ENCODE data around the gene EHMT1.

DNA sequence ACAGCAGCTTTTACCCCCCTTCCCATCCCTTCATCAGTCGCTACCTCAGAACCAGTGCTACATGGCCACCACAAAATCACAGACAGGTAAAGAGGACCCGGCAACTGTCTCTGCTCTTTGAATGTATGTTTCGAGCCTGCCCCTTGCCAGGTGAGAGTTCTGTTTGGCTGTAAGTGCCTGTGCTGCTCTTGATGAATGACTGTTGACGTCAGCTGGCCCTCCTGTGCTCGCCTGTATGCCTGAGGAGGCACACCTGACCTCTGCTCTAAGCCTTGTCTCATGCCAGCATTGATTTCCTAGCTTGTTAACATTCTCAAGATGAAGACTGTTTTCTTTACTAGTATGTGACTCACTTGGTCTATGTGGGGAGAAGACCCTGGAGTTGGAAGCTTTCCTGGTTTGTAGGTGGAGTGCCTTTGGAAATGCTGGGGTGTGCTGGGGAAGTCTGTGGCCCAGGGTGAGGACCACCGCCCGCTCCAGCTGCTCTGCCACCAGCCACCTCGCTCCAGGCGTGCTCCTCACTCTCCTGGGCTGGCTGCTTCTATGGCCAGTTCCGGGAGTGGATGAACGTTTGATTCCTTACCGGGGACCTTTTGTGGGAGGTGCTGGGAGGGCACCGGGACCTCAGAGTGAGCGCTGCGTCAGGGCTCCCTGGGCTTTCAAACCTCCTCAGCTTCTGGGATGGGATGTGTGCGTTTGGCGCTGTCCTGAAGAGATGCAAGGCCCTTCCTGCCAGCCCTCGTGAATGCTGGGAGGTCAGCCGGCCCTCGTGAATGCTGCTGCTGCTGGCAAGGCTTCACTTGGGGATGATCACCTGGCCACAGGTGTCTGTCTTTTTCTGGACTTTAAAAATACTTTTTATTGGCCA lies 109.9 kb downstream of the EHMT1 start:
- TF ChIP-seq HDAC2 (IDR thresholded peaks at IDR 0.05; ENCODE audit: borderline replicate concordance in 1 of 2, low read depth in 2 of 2, low read length in 2 of 2) (no peak), RFX5 (IDR thresholded peaks at IDR 0.05; ENCODE audit: borderline replicate concordance, low read depth, low read length) (no peak), FOSL1 (IDR thresholded peaks at IDR 0.05; ENCODE audit: insufficient read depth, low read depth, low read length) (no peak), YY1 (IDR thresholded peaks at IDR 0.05; ENCODE audit: low read depth, low read length) (no peak), SRF (IDR thresholded peaks at IDR 0.05; ENCODE audit: low read depth, low read length) (no peak)
- TF ChIP-seq, protein P1, sequence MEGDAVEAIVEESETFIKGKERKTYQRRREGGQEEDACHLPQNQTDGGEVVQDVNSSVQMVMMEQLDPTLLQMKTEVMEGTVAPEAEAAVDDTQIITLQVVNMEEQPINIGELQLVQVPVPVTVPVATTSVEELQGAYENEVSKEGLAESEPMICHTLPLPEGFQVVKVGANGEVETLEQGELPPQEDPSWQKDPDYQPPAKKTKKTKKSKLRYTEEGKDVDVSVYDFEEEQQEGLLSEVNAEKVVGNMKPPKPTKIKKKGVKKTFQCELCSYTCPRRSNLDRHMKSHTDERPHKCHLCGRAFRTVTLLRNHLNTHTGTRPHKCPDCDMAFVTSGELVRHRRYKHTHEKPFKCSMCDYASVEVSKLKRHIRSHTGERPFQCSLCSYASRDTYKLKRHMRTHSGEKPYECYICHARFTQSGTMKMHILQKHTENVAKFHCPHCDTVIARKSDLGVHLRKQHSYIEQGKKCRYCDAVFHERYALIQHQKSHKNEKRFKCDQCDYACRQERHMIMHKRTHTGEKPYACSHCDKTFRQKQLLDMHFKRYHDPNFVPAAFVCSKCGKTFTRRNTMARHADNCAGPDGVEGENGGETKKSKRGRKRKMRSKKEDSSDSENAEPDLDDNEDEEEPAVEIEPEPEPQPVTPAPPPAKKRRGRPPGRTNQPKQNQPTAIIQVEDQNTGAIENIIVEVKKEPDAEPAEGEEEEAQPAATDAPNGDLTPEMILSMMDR (IDR thresholded peaks at IDR 0.05; ENCODE audit: control extremely low read depth in 1 of 3, insufficient read depth in 1 of 3, low read depth in 1 of 3, low read length in 3 of 3) = no peak
- TF ChIP-seq, protein P2, sequence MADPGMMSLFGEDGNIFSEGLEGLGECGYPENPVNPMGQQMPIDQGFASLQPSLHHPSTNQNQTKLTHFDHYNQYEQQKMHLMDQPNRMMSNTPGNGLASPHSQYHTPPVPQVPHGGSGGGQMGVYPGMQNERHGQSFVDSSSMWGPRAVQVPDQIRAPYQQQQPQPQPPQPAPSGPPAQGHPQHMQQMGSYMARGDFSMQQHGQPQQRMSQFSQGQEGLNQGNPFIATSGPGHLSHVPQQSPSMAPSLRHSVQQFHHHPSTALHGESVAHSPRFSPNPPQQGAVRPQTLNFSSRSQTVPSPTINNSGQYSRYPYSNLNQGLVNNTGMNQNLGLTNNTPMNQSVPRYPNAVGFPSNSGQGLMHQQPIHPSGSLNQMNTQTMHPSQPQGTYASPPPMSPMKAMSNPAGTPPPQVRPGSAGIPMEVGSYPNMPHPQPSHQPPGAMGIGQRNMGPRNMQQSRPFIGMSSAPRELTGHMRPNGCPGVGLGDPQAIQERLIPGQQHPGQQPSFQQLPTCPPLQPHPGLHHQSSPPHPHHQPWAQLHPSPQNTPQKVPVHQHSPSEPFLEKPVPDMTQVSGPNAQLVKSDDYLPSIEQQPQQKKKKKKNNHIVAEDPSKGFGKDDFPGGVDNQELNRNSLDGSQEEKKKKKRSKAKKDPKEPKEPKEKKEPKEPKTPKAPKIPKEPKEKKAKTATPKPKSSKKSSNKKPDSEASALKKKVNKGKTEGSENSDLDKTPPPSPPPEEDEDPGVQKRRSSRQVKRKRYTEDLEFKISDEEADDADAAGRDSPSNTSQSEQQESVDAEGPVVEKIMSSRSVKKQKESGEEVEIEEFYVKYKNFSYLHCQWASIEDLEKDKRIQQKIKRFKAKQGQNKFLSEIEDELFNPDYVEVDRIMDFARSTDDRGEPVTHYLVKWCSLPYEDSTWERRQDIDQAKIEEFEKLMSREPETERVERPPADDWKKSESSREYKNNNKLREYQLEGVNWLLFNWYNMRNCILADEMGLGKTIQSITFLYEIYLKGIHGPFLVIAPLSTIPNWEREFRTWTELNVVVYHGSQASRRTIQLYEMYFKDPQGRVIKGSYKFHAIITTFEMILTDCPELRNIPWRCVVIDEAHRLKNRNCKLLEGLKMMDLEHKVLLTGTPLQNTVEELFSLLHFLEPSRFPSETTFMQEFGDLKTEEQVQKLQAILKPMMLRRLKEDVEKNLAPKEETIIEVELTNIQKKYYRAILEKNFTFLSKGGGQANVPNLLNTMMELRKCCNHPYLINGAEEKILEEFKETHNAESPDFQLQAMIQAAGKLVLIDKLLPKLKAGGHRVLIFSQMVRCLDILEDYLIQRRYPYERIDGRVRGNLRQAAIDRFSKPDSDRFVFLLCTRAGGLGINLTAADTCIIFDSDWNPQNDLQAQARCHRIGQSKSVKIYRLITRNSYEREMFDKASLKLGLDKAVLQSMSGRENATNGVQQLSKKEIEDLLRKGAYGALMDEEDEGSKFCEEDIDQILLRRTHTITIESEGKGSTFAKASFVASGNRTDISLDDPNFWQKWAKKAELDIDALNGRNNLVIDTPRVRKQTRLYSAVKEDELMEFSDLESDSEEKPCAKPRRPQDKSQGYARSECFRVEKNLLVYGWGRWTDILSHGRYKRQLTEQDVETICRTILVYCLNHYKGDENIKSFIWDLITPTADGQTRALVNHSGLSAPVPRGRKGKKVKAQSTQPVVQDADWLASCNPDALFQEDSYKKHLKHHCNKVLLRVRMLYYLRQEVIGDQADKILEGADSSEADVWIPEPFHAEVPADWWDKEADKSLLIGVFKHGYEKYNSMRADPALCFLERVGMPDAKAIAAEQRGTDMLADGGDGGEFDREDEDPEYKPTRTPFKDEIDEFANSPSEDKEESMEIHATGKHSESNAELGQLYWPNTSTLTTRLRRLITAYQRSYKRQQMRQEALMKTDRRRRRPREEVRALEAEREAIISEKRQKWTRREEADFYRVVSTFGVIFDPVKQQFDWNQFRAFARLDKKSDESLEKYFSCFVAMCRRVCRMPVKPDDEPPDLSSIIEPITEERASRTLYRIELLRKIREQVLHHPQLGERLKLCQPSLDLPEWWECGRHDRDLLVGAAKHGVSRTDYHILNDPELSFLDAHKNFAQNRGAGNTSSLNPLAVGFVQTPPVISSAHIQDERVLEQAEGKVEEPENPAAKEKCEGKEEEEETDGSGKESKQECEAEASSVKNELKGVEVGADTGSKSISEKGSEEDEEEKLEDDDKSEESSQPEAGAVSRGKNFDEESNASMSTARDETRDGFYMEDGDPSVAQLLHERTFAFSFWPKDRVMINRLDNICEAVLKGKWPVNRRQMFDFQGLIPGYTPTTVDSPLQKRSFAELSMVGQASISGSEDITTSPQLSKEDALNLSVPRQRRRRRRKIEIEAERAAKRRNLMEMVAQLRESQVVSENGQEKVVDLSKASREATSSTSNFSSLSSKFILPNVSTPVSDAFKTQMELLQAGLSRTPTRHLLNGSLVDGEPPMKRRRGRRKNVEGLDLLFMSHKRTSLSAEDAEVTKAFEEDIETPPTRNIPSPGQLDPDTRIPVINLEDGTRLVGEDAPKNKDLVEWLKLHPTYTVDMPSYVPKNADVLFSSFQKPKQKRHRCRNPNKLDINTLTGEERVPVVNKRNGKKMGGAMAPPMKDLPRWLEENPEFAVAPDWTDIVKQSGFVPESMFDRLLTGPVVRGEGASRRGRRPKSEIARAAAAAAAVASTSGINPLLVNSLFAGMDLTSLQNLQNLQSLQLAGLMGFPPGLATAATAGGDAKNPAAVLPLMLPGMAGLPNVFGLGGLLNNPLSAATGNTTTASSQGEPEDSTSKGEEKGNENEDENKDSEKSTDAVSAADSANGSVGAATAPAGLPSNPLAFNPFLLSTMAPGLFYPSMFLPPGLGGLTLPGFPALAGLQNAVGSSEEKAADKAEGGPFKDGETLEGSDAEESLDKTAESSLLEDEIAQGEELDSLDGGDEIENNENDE (IDR thresholded peaks at IDR 0.05; ENCODE audit: insufficient replicate concordance, low read length) = no peak

Data from H1 (cell line).